Spleen (tissue), 11 donors: ENCODE results near the gene SH3BP5L. TPM values are rescaled to one million over a fixed set of nuclear protein-coding genes. Genes with fewer than 3 reads are reported as not detected.

Experiments used
- DNase-seq: peaks from one replicate; pipeline ENCODE4 v3.0.0-alpha.2; 2020
- H3K27ac ChIP-seq, 8 donors: fragments of 200-600 bp; sonication (generic) in 7 of 8; 1 replicate in 4 of 8; 2 replicates in 4 of 8; pipeline versions ENCODE4 v1.5.0 to v1.8.0; 2016 to 2021; ENCODE audit warnings: inconsistent platforms in 4 of 8, mild to moderate bottlenecking in 4 of 8, moderate library complexity in 1 of 8
- H3K27me3 ChIP-seq, 7 donors: fragments of 200-600 bp; sonication (generic) in 6 of 7; replicated peaks in 1 of 7; 1 replicate in 4 of 7; 2 replicates in 3 of 7; pipeline versions ENCODE4 v1.5.0 to v1.8.0; 2016 to 2021; ENCODE audit warnings: inconsistent platforms in 3 of 7, mild to moderate bottlenecking in 1 of 7
- H3K36me3 ChIP-seq, 6 donors: fragments of 200-600 bp; sonication (generic) in 5 of 6; 1 replicate in 4 of 6; 2 replicates in 2 of 6; pipeline versions ENCODE4 v1.5.0 to v1.8.0; 2016 to 2021; ENCODE audit warnings: inconsistent platforms in 2 of 6
- H3K4me1 ChIP-seq, 6 donors: fragments of 200-600 bp; sonication (generic) in 5 of 6; 1 replicate in 3 of 6; 2 replicates in 3 of 6; pipeline versions ENCODE4 v1.5.0 to v1.8.0; 2016 to 2021; ENCODE audit warnings: inconsistent platforms in 3 of 6
- H3K4me3 ChIP-seq, 8 donors: fragments of 200-600 bp; sonication (generic) in 7 of 8; 1 replicate in 4 of 8; 2 replicates in 4 of 8; pipeline versions ENCODE4 v1.5.0 to v1.8.0; 2016 to 2021; ENCODE audit warnings: inconsistent platforms in 4 of 8, mild to moderate bottlenecking in 4 of 8, moderate library complexity in 2 of 8
- H3K9me3 ChIP-seq, 8 donors: fragments of 200-600 bp; sonication (generic) in 7 of 8; 1 replicate in 4 of 8; 2 replicates in 4 of 8; pipeline versions ENCODE4 v1.5.0 to v1.8.0; 2016 to 2021; ENCODE audit warnings: inconsistent platforms in 4 of 8
- CTCF ChIP-seq, 11 experiments: fragments of 200-600 bp in 7 of 11; fragments of 450-650 bp in 4 of 11; sonication (generic) in 4 of 11; IDR thresholded peaks in 8 of 11; conservative IDR thresholded peaks in 3 of 11; 1 replicate in 7 of 11; 2 replicates in 4 of 11; pipeline versions ENCODE4 v1.4.0 to v1.8.0; 2016 to 2021; ENCODE audit warnings: antibody characterized with exemption in 11 of 11, inconsistent platforms in 4 of 11, mild to moderate bottlenecking in 1 of 11
- POLR2A ChIP-seq, 3 donors: fragments of 450-650 bp; IDR thresholded peaks; one replicate each; pipeline ENCODE4 v1.5.1; 2017; ENCODE audit warnings: antibody characterized with exemption in 3 of 3, mild to moderate bottlenecking in 1 of 3
- POLR2AphosphoS5 ChIP-seq, 3 donors: sonication (generic); formaldehyde crosslinking; IDR thresholded peaks; one replicate each; pipeline ENCODE4 v1.5.1; 2017; ENCODE audit warnings: antibody characterized with exemption in 3 of 3
- WGBS, 5 donors: extraction: QIAGEN DNeasy Blood & Tissue Kit in 3 of 5; methylation state at CpG; one replicate each; pipeline versions ENCODE4 v1.1.5 to v1.1.7; 2013 to 2018; 5-methylcytosine and 5-hydroxymethylcytosine counted together
- intact Hi-C: fragments of 100-400 bp; cut with DNase I; formaldehyde crosslinking; loops from one replicate; pipeline ENCODE4 v1.15.0; 2023; ENCODE audit warnings: low total_unique reads
- polyA plus RNA-seq, 3 donors: library from polyadenylated mRNA; stranded (reverse); fragments of 200-250 nt; gene quantifications; one replicate each; pipeline ENCODE4 v1.2.1, GENCODE V29; 2013
- total RNA-seq, 7 donors: library from RNA; depleted of rRNA in 3 of 7; stranded (reverse); fragments of >200 nt in 3 of 7; fragmentation: NEBNext Ultra II Directional in 4 of 7; extraction: Animal tissue kit (Norgen Biotek cat#: 25700) in 4 of 7; gene quantifications; one replicate each; pipeline versions ENCODE4 v1.1.0 to v1.2.1, GENCODE V29; 2016 to 2021
- donor health status: healthy with polysubstance abuse.
- donor health status: DM: no; HTN: no; CAD: no; lungs with moderate emphysema.
- donor health status: DM: no; HTN: no; CAD: no.
- donor health status: Bipolar disorder and iron deficiency.
- donor health status: healthy.
- donor health status: DM: no; HTN: no; CAD: no.
- donor health status: DM: yes; HTN: yes; CAD: no.

The SH3BP5L gene
- total and polyA plus RNA-seq, 10 donors: 10.1 to 43.3 (median 30.6) TPM

GRCh38 chr1:248840946-248841345 is 15.2 kb upstream of the SH3BP5L start:
- intact Hi-C loops: no loop called here
- peaks cover 25 to 58% (median 51%) of the 10 kb centered on the region in 6 donors for H3K4me1 ChIP-seq
- 95 to 98% (median 96%) methylated on average over 4 of the region's 4 CpGs for WGBS, 5 donors
- no peak for TF ChIP-seq POLR2A (IDR thresholded peaks at IDR 0.05)
- no peak for TF ChIP-seq CTCF (IDR thresholded peaks at IDR 0.05 in 8 of 11, conservative IDR thresholded peaks at IDR 0.05 in 3 of 11)
- no peak for TF ChIP-seq POLR2AphosphoS5 (IDR thresholded peaks at IDR 0.05)
- H3K27ac ChIP-seq: peak overlapping the region in 1 of 8 donors; percentile 63
- H3K36me3 ChIP-seq: peaks cover 0 to 44% (median 16%) of the 10 kb centered on the region in 6 donors
- H3K27me3 ChIP-seq: no peaks in the 10 kb centered on the region
- no peak for DNase-seq
- no peaks in the 10 kb centered on the region for H3K9me3 ChIP-seq
- no peak overlapping the region for H3K4me3 ChIP-seq

GRCh38 chr1:248839168-248839555 is 13.4 kb upstream of the SH3BP5L start:
- Histone ChIP-seq H3K4me1 (peaks cover 25 to 68% (median 56%) of the 10 kb centered on the region in 6 donors), H3K27ac (peak overlapping the region; percentile 98 to 100 (median 100)), H3K36me3 (peaks cover 0 to 27% (median 0%) of the 10 kb centered on the region in 6 donors), H3K27me3 (no peaks in the 10 kb centered on the region), H3K4me3 (peak overlapping the region; percentile 70 to 89 (median 74)), H3K9me3 (no peaks in the 10 kb centered on the region)
- intact Hi-C loops: no loop called here
- TF ChIP-seq POLR2A (IDR thresholded peaks at IDR 0.05) (no peak), CTCF (IDR thresholded peaks at IDR 0.05 in 8 of 11, conservative IDR thresholded peaks at IDR 0.05 in 3 of 11) (no peak), POLR2AphosphoS5 (IDR thresholded peaks at IDR 0.05) (no peak)
- DNase-seq: peak; percentile 83
- 16 to 19% (median 17%) methylated on average over 10 of the region's 10 CpGs for WGBS, 5 donors

- Histone ChIP-seq H3K27ac (peak overlapping the region; percentile 98 to 100 (median 100)), H3K9me3 (no peaks in the 10 kb centered on the region), H3K4me3 (peak overlapping the region; percentile 70 to 89 (median 74)), H3K36me3 (peaks cover 0 to 22% (median 0%) of the 10 kb centered on the region in 6 donors), H3K4me1 (peaks cover 25 to 72% (median 57%) of the 10 kb centered on the region in 6 donors), H3K27me3 (no peaks in the 10 kb centered on the region)
- intact Hi-C loops: no loop called here
- TF ChIP-seq POLR2A (IDR thresholded peaks at IDR 0.05) (peak; percentile 46 to 57 (median 54)), POLR2AphosphoS5 (IDR thresholded peaks at IDR 0.05) (peak; percentile 94 to 98 (median 95)), CTCF (IDR thresholded peaks at IDR 0.05 in 8 of 11, conservative IDR thresholded peaks at IDR 0.05 in 3 of 11) (peak in 2 of 11 experiments; percentile 13 to 19)
- peak; percentile 98 for DNase-seq
- 0 to 1% (median 0%) methylated on average over 27 to 82 of the region's 82 CpGs for WGBS, 5 donors
Measured at GRCh38 chr1:248838357-248839167, 12.8 kb upstream of the SH3BP5L start.

GRCh38 chr1:248837781-248838356 is 12.2 kb upstream of the SH3BP5L start, which contains the start of gene ZNF672:
Gene ZNF672 (plus strand): TSS chr1:248838224. CDS start chr1:248847275, 9,051 bp downstream.
- peaks cover 25 to 68% (median 56%) of the 10 kb centered on the region in 6 donors for H3K4me1 ChIP-seq
- H3K9me3 ChIP-seq: no peaks in the 10 kb centered on the region
- peak within 1 kb of the TSS; percentile 70 to 89 (median 74) for H3K4me3 ChIP-seq
- peak; percentile 99 for DNase-seq
- no peaks in the 10 kb centered on the region for H3K27me3 ChIP-seq
- peak within 1 kb of the TSS; percentile 98 to 100 (median 100) for H3K27ac ChIP-seq
- intact Hi-C loops: no loop called here
- WGBS, 5 donors: 0 to 2% (median 0%) methylated on average over 16 to 48 of the region's 48 CpGs
- peaks cover 0 to 15% (median 0%) of the 10 kb centered on the region in 6 donors for H3K36me3 ChIP-seq
- TF ChIP-seq CTCF (IDR thresholded peaks at IDR 0.05 in 8 of 11, conservative IDR thresholded peaks at IDR 0.05 in 3 of 11) (peak in 1 of 11 experiments; percentile 16), POLR2AphosphoS5 (IDR thresholded peaks at IDR 0.05) (peak; percentile 88 to 96 (median 93)), POLR2A (IDR thresholded peaks at IDR 0.05) (peak in 2 of 3 donors; percentile 50 to 69)
